ENCODE results near the gene IGFALS. TPM values are rescaled to one million over a fixed set of nuclear protein-coding genes. Genes with fewer than 3 reads are reported as not detected.
A peak's percentile ranks its signal among the peaks of the same experiment; 100 is the strongest.

IGFALS gene
- total RNA-seq, 2 donors from 2014 or later: not detected

- no peaks in the 10 kb centered on the region for H3K4me1 Mint-ChIP-seq
- peak overlapping the region; percentile 77 for H3K27ac Mint-ChIP-seq
- H3K4me1 ChIP-seq (ENCODE audit: control insufficient read depth, insufficient read depth, low read length): no peaks in the 10 kb centered on the region
- no peaks in the 10 kb centered on the region for H3K27me3 ChIP-seq (ENCODE audit: control insufficient read depth, insufficient read depth, low read length, poor library complexity, severe bottlenecking)
- 97% methylated on average over 24 to 25 of the region's 25 CpGs for WGBS, 2 experiments (ENCODE audit: insufficient coverage in 1 of 2, insufficient read length in 1 of 2)
- H3K27ac ChIP-seq (ENCODE audit: low read depth, low read length): peak overlapping the region; percentile 73
- no peaks in the 10 kb centered on the region for H3K9me3 ChIP-seq (ENCODE audit: control insufficient read depth, low read length)
- no peak overlapping the region for H3K4me3 ChIP-seq (ENCODE audit: low read length)
- TF ChIP-seq, protein P1, sequence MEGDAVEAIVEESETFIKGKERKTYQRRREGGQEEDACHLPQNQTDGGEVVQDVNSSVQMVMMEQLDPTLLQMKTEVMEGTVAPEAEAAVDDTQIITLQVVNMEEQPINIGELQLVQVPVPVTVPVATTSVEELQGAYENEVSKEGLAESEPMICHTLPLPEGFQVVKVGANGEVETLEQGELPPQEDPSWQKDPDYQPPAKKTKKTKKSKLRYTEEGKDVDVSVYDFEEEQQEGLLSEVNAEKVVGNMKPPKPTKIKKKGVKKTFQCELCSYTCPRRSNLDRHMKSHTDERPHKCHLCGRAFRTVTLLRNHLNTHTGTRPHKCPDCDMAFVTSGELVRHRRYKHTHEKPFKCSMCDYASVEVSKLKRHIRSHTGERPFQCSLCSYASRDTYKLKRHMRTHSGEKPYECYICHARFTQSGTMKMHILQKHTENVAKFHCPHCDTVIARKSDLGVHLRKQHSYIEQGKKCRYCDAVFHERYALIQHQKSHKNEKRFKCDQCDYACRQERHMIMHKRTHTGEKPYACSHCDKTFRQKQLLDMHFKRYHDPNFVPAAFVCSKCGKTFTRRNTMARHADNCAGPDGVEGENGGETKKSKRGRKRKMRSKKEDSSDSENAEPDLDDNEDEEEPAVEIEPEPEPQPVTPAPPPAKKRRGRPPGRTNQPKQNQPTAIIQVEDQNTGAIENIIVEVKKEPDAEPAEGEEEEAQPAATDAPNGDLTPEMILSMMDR (conservative IDR thresholded peaks at IDR 0.05): no peak
- H3K36me3 Mint-ChIP-seq (ENCODE audit: low read depth): peaks cover 33% of the 10 kb centered on the region
- H3K36me3 ChIP-seq (ENCODE audit: control insufficient read depth, insufficient read depth, low read length): peaks cover 24% of the 10 kb centered on the region
- H3K9me3 Mint-ChIP-seq: peaks cover 1% of the 10 kb centered on the region
- DNase-seq: no peak
- H3K27me3 Mint-ChIP-seq (ENCODE audit: insufficient read depth): no peaks in the 10 kb centered on the region
- no peak overlapping the region for H3K9ac ChIP-seq (ENCODE audit: extremely low read depth, low read length, poor library complexity, severe bottlenecking)
- H3K4me3 Mint-ChIP-seq: no peak overlapping the region
These were observed 48.2 kb downstream of the IGFALS start for GRCh38 chr16:1745181-1745899.

DNA sequence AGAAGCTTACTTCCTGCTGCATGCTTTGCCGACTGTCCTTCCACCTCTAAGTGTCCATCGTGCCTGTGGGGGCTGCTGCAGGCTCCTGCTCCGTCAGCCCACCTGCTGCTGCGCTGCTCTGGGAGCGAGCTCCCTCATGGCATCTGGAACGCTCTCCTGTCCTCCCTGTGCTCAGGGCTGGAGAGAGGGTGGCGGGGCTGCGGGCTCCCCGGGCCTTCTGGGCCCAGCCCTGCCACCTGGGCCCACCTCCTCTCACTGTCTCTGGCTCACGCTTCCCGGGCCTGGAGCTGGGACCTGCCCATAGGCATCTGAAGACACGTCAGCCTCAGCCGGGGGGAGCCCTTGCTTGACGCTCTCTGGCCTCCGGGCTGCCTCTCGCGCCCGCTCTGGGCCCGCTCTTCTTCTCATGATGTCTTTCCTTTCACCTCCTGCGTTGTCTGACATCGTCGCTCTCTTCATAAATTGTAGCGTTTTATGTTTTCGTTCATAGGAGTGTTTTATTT, 49.1 kb downstream of the IGFALS start:
- no peak overlapping the region for H3K4me3 Mint-ChIP-seq
- H3K9me3 ChIP-seq (ENCODE audit: control insufficient read depth, low read length): peaks cover 4% of the 10 kb centered on the region
- no peaks in the 10 kb centered on the region for H3K4me1 ChIP-seq (ENCODE audit: control insufficient read depth, insufficient read depth, low read length)
- H3K4me1 Mint-ChIP-seq: no peaks in the 10 kb centered on the region
- peaks cover 28% of the 10 kb centered on the region for H3K36me3 Mint-ChIP-seq (ENCODE audit: low read depth)
- H3K9me3 Mint-ChIP-seq: peaks cover 1% of the 10 kb centered on the region
- no peak overlapping the region for H3K9ac ChIP-seq (ENCODE audit: extremely low read depth, low read length, poor library complexity, severe bottlenecking)
- H3K36me3 ChIP-seq (ENCODE audit: control insufficient read depth, insufficient read depth, low read length): peaks cover 21% of the 10 kb centered on the region
- no peak overlapping the region for H3K27ac Mint-ChIP-seq
- TF ChIP-seq, protein P1 (conservative IDR thresholded peaks at IDR 0.05): no peak
- no peak overlapping the region for H3K4me3 ChIP-seq (ENCODE audit: low read length)
- H3K27me3 ChIP-seq (ENCODE audit: control insufficient read depth, insufficient read depth, low read length, poor library complexity, severe bottlenecking): no peaks in the 10 kb centered on the region
- 92 to 95% methylated on average over 13 to 22 of the region's 24 CpGs for WGBS, 2 experiments (ENCODE audit: insufficient coverage in 1 of 2, insufficient read length in 1 of 2)
- H3K27ac ChIP-seq (ENCODE audit: low read depth, low read length): no peak overlapping the region
- H3K27me3 Mint-ChIP-seq (ENCODE audit: insufficient read depth): no peaks in the 10 kb centered on the region
- DNase-seq: no peak

DNA sequence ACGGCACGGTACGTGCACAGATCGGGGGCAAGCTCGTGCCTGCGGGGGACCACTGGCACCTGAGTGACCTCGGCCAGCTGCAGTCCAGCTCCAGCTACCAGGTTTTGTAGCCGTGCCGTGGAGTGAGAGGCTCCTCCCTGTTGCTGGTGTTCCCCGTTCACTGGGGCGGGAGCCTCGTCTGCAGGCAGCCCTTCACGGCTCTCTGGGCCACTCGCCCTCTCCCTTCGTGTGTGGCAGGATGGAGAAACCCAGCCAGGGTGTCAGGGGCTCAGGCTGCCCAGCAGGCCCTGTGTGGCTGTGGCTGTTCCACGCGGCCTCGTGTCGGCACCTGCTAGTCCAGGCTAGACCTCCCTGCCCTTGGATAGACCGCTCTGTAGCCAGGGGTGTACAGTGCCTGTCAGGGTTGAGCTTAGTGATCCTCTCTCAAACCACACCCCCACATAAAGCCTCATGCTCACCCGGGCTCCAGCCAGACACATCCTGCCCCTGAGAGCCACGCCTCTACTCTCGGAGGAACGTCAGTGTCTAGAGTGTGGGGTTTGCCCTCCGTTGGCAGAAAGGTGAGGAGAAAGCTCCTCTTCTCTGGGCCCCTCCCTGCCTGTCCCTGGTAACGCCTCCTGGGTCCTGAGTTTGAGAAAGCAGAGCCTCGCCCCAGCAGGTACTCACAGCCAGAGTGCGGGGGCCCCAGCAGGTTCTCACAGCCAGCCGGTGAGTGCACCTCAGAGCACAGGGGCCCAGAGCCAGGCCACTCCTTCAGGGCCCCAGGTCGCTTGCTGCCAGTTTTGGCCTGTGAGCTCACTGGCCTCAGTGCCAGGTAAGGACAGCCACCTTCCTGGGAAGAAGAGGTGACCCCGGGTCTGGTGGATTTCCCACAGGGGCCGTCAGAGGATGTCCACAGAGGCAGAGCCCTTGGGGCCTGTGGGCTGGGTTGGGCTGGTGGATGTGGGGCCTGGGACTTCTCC, 49.8 kb downstream of the IGFALS start:
- Histone ChIP-seq H3K4me3 (ENCODE audit: low read length) (no peak overlapping the region), H3K27me3 (ENCODE audit: control insufficient read depth, insufficient read depth, low read length, poor library complexity, severe bottlenecking) (no peaks in the 10 kb centered on the region), H3K36me3 (ENCODE audit: control insufficient read depth, insufficient read depth, low read length) (peaks cover 14% of the 10 kb centered on the region), H3K27ac (ENCODE audit: low read depth, low read length) (no peak overlapping the region), H3K9me3 (ENCODE audit: control insufficient read depth, low read length) (peaks cover 12% of the 10 kb centered on the region), H3K4me1 (ENCODE audit: control insufficient read depth, insufficient read depth, low read length) (no peaks in the 10 kb centered on the region), H3K9ac (ENCODE audit: extremely low read depth, low read length, poor library complexity, severe bottlenecking) (no peak overlapping the region)
- WGBS, 2 experiments (ENCODE audit: insufficient coverage in 1 of 2, insufficient read length in 1 of 2): 92 to 98% methylated on average over 19 to 32 of the region's 32 CpGs
- Mint-ChIP-seq H3K4me1 (no peaks in the 10 kb centered on the region), H3K27me3 (ENCODE audit: insufficient read depth) (no peaks in the 10 kb centered on the region), H3K36me3 (ENCODE audit: low read depth) (peaks cover 20% of the 10 kb centered on the region), H3K9me3 (peaks cover 1% of the 10 kb centered on the region), H3K27ac (no peak overlapping the region), H3K4me3 (no peak overlapping the region)
- DNase-seq: no peak
- TF ChIP-seq, protein P1 (conservative IDR thresholded peaks at IDR 0.05): no peak

Data from endodermal cell (in vitro differentiated cells).